Measurements from ENCODE around the gene USP17L20.
"Not testable (repeated sequence)": the region's sequence is repeated elsewhere in the genome, so short reads cannot be mapped to it uniquely, and the experiment has no call there.

GRCh38 chr4:9253078-9253477 is 4.8 kb upstream of the USP17L20 start, which contains the start of gene USP17L19:
- not testable (repeated sequence) for TF ChIP-seq CTCF (conservative IDR thresholded peaks at IDR 0.05); EZH2 (IDR thresholded peaks at IDR 0.05; ENCODE audit: low read depth)
